SK-N-SH (cell line): Measurements from ENCODE around the gene DAB2.

Experiments
- CTCF ChIP-seq: fragments of 200-600 bp; sonication (generic); IDR thresholded peaks from 2 replicates; pipeline ENCODE4 v1.6.1; 2017; ENCODE audit warnings: antibody characterized with exemption, mild to moderate bottlenecking, moderate library complexity
- PBX3 ChIP-seq: IDR thresholded peaks from 2 replicates; pipeline ENCODE4; 2012
- POLR2AphosphoS5 ChIP-seq: IDR thresholded peaks from 2 replicates; pipeline ENCODE4 v1.6.1; 2012; ENCODE audit warnings: low read depth, low read length
- YY1 ChIP-seq: IDR thresholded peaks from 2 replicates; pipeline ENCODE4 v1.4.0; 2012; ENCODE audit warnings: low read depth, mild to moderate bottlenecking
- TF ChIP-seq, protein P1 (sequence below): fragments of 150-350 bp; IDR thresholded peaks from 2 replicates; pipeline ENCODE4 v1.6.1; 2017; ENCODE audit warnings: antibody characterized with exemption, low read length, low read depth, borderline replicate concordance

DNA sequence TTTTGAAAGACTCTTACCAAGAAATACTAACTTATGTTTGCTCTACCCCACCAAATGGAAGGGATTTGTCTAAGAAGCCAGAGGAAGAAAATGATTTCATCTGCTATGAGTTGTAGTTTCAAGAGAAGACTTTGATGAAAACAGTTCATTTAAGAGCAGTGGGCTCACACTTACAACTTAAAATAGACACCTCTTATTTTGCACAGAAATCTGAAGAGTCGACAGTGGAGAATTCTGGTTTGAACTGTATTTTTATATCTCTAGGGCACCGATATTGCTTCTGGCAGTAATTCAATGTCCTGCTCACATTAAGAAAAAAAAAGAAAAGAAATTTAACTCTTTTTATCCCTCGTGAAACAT lies 1.9 kb upstream of the DAB2 start:
- TF ChIP-seq CTCF (no peak), PBX3 (no peak), POLR2AphosphoS5 (no peak), YY1 (no peak)
- TF ChIP-seq, protein P1, sequence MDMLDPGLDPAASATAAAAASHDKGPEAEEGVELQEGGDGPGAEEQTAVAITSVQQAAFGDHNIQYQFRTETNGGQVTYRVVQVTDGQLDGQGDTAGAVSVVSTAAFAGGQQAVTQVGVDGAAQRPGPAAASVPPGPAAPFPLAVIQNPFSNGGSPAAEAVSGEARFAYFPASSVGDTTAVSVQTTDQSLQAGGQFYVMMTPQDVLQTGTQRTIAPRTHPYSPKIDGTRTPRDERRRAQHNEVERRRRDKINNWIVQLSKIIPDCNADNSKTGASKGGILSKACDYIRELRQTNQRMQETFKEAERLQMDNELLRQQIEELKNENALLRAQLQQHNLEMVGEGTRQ: no peak
